ENCODE measurements around the gene CCDC57. TPM values are rescaled to one million over a fixed set of nuclear protein-coding genes. Genes with fewer than 3 reads are reported as not detected.

CCDC57 gene
- total RNA-seq, 4 donors from 2014 or later = 8.8 to 31.5 (median 17.1) TPM

DNA sequence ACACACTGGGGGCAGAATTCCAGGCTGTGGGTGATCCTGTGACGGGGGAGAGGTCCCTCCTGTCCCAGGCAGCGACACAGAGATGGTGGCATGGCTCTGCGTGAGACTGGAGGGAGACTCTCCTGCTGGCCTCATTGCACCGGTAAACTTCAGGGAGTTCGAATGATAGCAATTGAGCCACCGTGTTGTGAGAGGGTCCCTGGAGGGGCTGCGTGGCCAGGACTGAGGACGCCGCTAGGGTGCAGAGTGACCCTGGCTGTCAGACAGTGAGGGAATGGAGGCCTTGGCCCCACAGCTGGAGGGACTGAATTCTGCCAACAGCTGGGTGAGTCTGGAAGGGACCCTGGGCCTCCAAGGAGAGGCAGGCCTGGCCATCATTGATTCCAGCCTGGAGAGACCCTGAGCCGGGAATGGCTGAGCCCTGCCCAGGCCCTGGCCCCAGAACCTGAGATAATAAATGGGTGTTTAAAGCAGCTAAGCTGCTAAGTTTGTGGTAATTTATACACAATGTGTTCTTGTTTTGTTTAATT is 32.6 kb downstream of the CCDC57 start:
- TF ChIP-seq, protein P1, sequence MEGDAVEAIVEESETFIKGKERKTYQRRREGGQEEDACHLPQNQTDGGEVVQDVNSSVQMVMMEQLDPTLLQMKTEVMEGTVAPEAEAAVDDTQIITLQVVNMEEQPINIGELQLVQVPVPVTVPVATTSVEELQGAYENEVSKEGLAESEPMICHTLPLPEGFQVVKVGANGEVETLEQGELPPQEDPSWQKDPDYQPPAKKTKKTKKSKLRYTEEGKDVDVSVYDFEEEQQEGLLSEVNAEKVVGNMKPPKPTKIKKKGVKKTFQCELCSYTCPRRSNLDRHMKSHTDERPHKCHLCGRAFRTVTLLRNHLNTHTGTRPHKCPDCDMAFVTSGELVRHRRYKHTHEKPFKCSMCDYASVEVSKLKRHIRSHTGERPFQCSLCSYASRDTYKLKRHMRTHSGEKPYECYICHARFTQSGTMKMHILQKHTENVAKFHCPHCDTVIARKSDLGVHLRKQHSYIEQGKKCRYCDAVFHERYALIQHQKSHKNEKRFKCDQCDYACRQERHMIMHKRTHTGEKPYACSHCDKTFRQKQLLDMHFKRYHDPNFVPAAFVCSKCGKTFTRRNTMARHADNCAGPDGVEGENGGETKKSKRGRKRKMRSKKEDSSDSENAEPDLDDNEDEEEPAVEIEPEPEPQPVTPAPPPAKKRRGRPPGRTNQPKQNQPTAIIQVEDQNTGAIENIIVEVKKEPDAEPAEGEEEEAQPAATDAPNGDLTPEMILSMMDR (IDR thresholded peaks at IDR 0.05; ENCODE audit: low read depth) = no peak

DNA sequence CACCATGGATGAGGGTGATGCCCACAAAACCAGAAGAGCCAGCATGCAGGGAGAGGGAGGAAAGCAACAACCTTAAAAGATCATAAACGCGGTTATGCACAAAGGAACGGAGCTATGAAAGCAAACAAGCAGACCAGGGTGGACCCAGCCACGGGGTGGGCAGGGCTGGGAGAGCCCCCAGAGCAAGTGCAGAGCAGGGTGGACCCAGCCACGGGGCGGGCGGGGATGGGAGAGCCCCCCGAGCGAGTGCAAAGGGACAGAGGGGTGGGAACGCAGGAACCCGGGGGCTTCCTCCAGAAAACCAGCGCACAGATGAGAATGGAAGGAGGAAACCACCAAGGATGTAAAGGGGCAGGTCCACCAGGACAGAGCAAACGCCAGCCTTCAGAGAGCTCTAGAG is 33.2 kb downstream of the CCDC57 start:
- TF ChIP-seq, protein P1 (IDR thresholded peaks at IDR 0.05; ENCODE audit: low read depth) = no peak

DNA sequence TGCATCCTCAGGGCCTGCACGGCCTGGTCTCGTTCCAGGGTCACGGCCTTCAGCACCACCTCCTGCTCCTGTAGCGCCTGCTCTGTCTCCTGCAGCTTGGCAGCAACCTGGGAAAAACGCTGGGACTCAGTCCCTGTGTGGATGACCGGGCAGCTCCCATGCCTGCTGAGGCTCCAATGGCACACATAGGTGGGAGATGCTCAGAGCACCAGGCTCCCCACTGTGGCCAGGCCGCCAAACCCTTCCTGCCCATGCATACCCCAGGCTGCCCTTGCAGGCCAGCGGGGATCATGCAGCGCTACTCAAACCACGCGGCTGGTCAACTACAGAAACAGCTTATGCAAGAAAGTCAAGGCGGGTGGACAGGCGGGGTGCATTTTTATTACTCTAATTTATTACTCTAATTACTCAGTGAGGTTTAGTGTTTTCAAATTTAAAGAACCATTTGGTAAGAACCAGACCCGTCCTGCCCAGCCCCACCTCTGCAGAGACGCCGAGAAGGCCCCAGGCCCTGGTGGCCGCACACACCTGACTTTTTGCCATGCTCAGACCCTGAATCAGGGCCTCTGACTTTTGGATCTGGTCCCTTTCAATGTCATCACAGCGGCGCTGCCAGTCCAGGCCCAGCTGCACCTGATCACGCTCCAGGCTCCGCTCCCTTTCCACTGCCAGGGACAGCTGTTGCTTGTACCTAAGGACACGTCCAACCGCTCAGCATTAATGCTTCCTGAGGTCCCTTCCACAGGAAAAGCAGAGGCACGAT is 34.0 kb downstream of the CCDC57 start:
- TF ChIP-seq, protein P1 (IDR thresholded peaks at IDR 0.05; ENCODE audit: low read depth) = no peak

DNA sequence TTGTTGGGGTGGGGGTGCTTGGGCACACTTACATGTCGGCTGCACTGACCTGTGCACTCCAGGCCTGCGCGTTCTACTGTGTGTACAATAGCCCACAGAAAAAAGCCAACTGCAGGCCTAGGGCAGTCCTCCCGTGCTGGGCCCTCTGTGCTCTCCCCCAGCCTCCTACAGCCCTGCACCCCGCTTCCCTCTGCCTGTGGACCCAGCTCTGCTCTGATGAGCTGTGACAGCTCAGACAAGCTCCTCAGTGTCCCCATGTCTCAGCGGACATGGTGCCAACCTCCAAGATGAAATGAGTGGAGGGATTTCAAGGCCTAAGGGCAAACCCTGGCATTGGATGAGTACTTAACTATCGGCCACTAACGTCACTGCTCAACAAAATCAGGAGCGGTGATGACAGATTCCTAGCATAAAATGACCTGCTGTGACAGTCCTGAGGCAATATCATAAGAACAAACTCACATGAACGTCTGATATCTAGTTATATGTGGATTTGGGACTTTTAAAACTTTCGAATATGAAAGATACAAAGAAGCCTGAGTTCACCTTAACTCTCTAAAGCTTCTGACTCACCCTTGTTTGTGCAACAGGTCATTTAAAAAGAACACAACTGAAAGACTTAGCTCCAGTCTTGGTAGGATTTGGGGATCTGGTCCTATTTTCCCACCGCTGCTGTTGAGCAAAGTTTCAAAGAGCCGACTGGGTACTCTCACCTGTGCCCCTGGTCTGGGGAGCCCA is 34.7 kb downstream of the CCDC57 start:
- TF ChIP-seq, protein P1 (IDR thresholded peaks at IDR 0.05; ENCODE audit: low read depth) = no peak

DNA sequence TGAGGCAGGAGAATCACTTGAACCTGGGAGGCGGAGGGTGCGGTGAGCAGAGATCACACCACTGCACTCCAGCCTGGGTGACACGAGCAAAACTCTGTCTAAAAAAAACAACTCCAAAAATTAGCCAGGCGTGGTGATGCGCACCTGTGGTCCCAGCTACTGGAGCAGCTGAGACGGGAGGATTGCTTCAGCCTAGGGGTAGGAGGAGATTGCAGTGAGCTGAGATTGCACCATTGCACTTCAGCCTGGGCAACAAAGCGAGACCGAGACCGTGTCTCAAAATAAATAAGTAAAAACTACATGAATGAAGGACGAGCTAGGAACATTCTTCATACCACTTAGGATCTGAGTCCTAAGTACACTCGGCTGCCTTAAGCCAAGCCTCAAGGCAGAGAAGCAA is 35.4 kb downstream of the CCDC57 start:
- TF ChIP-seq, protein P1 (IDR thresholded peaks at IDR 0.05; ENCODE audit: low read depth) = no peak

DNA sequence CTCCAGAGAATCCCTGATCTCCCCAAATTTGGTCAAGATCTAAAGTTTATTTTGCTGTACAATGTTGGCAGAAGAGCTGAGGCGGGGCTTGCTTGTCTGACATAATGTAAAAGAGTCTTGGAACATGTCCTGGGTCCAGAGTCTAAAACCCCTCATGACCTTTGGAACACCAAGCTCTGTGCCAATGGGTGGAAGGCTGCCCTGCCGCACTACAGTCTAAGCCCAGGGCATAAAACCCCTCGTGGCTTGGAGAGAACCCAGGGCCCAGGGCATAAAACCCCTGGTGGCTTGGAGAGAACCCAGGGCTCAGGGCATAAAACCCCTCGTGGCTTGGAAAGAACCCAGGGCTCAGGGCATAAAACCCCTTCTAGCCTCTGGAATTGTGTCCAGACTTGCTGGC is 36.7 kb downstream of the CCDC57 start:
- TF ChIP-seq, protein P1 (IDR thresholded peaks at IDR 0.05; ENCODE audit: low read depth) = no peak

DNA sequence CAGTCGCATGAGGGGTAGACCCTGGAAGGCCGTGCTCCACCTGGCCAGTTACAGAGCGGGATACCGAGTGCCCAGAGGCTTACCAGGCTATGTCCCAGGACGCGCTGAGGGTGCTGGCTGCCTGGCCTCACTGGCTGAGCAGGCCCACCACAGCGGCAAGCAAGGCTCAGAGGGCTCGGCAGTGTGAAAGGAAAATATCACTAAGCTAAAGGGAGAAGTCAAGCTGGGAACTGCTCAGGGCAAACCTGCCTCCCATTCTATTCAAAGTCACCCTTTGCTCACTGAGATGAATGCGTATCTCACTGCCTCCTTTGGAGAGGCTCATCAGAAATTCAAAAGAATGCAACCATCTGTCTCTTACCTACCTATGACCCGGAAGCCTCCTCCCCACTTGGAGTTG is 37.4 kb downstream of the CCDC57 start:
- TF ChIP-seq, protein P1 (IDR thresholded peaks at IDR 0.05; ENCODE audit: low read depth) = no peak
